ENCODE data around the gene PGF.
"Not testable (repeated sequence)": the region's sequence is repeated elsewhere in the genome, so short reads cannot be mapped to it uniquely, and the experiment has no call there.

Gene PGF

GRCh38 chr14:74955229-74956026 is at the start of gene PGF:
Gene PGF, minus strand, starts transcription at chr14:74955597. Its CDS starts 355 bp downstream, at chr14:74955242.
- peak; percentile 8 for DNase-seq

GRCh38 chr14:75003250-75004027 is 48.0 kb upstream of the PGF start:
- no peak for DNase-seq

- DNase-seq, result peak; percentile 95
Measured at GRCh38 chr14:75002392-75003249, 47.2 kb upstream of the PGF start, which contains the start of gene EIF2B2. Gene EIF2B2, plus strand, starts transcription at chr14:75002921. Its CDS starts 70 bp downstream, at chr14:75002991.

GRCh38 chr14:75001899-75002298 is 46.5 kb upstream of the PGF start:
- no peak for DNase-seq

- DNase-seq, result no peak
Measured at GRCh38 chr14:75001261-75001660, 45.9 kb upstream of the PGF start.

- DNase-seq, result not testable (repeated sequence)
Measured at GRCh38 chr14:74995781-74996180, 40.4 kb upstream of the PGF start.

GRCh38 chr14:74994182-74994581 is 38.8 kb upstream of the PGF start:
- not testable (repeated sequence) for DNase-seq

GRCh38 chr14:74988993-74989392 is 33.6 kb upstream of the PGF start:
- no peak for DNase-seq

- no peak for DNase-seq
Measured at GRCh38 chr14:74988131-74988530, 32.7 kb upstream of the PGF start.

- DNase-seq, result no peak
Measured at GRCh38 chr14:74985806-74986205, 30.4 kb upstream of the PGF start.

GRCh38 chr14:74985028-74985310 is 29.6 kb upstream of the PGF start:
- DNase-seq, result no peak

- DNase-seq, result no peak
Measured at GRCh38 chr14:74984236-74985027, 29.0 kb upstream of the PGF start.

GRCh38 chr14:74983343-74983742 is 27.9 kb upstream of the PGF start:
- DNase-seq, result no peak

GRCh38 chr14:74982661-74983060 is 27.3 kb upstream of the PGF start:
- DNase-seq, result no peak

GRCh38 chr14:74981833-74982232 is 26.4 kb upstream of the PGF start:
- DNase-seq, result no peak

GRCh38 chr14:74981462-74981782 is 26.0 kb upstream of the PGF start:
- no peak for DNase-seq

GRCh38 chr14:74980731-74981461 is 25.5 kb upstream of the PGF start:
- peak; percentile 16 for DNase-seq

- no peak for DNase-seq
Measured at GRCh38 chr14:74980398-74980730, 25.0 kb upstream of the PGF start.

- DNase-seq, result no peak
Measured at GRCh38 chr14:74979442-74980397, 24.3 kb upstream of the PGF start.

GRCh38 chr14:74979029-74979428 is 23.6 kb upstream of the PGF start:
- no peak for DNase-seq

- DNase-seq, result no peak
Measured at GRCh38 chr14:74978416-74978947, 23.1 kb upstream of the PGF start.
